Embryonic facial prominence (tissue), 1 donor: Measurements from ENCODE around the gene OXNAD1.
"Not testable (repeated sequence)": the region's sequence is repeated elsewhere in the genome, so short reads cannot be mapped to it uniquely, and the experiment has no call there.

Experiments used
- DNase-seq: peaks from one replicate; pipeline ENCODE4 v3.0.0-alpha.2; 2016; ENCODE audit errors: extremely low spot score

OXNAD1 gene

DNA sequence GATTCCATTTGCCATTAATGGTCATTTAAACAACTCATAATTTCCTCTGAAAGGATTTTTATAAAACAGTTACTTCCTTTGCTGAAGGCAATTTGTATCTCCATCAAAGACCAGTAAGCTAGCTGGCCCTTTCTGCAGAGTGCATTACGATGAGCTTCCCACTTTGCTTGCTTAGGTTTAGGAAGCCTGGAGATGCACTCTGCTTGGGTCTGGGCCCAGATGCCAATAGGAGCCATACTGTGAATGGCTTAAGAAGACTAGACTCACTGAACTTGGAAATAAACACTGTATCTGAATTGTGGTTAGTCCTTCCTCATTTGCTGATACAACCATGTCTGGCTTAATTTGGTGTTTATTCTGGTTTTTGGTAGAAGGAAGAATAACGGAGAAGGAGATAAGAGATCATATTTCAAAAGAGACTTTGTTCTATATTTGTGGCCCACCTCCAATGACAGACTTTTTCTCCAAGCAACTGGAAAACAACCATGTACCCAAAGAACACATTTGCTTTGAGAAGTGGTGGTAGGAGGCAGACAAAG, 38.1 kb downstream of the OXNAD1 start:
- no peak for DNase-seq

DNA sequence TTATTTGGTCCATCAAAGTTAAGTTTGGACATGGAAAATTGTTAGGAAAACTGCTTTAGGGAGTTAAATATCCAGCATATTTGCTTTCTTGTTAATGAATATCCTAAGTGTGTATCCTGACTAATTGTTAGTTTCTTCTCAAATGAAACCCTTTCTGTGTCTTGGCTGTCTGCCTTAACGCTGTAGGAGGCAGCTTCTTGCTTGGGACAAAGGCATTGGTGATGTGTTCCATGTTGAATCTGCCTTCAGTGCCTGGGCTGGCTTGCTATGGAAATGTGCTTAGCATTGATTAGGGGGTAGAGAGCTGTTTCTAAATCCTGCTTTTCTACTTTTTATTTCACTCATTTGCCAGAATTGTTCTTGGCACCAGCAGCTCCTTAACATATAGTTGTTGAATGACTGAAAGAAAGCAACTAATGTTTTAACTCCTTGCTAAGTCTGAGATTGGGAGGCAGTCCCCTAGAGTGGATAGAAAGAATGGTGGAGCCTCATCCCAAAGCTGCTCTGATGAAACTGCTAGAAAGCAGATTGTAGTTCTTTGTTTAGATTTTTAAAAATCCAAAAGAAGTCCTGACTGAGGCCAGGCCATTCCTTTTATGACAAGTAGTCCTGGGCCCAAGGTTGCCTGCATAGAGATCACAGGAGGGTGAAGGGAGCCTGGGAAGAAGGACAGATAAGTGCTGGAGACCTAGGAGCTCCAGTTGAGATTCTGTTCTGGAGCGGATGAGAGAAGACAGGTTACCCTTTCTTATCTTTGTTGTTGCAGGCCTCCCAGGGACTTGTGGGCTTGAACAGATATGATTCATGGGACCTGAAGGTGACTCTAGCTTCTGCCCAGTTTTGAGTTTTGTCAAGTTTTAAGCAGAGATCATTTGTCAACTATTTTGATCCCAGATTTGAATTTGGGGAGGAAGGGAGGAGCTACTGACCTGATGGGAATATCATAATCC, 39.3 kb downstream of the OXNAD1 start:
- no peak for DNase-seq

DNA sequence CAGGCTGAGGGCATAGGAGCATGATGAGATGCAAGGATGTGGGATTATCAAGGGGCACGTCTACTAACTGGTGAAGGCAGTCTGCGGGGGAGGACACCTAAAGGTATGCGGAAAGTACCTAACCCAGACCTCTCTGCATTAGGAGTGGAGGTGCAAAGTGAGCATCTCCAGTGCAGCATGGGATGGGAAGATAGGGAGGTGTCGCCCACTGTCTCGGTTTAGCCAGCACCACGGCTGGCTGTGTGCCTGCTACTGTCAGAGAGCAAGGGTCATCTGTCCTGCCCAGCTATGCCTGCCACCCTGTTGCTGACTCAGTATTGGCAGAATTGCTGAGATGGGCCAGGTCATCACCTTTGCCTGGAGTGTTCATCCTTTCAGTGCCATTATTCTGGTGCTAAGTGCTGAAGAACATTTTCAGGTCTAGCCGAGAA, 40.1 kb downstream of the OXNAD1 start:
- DNase-seq, result no peak

DNA sequence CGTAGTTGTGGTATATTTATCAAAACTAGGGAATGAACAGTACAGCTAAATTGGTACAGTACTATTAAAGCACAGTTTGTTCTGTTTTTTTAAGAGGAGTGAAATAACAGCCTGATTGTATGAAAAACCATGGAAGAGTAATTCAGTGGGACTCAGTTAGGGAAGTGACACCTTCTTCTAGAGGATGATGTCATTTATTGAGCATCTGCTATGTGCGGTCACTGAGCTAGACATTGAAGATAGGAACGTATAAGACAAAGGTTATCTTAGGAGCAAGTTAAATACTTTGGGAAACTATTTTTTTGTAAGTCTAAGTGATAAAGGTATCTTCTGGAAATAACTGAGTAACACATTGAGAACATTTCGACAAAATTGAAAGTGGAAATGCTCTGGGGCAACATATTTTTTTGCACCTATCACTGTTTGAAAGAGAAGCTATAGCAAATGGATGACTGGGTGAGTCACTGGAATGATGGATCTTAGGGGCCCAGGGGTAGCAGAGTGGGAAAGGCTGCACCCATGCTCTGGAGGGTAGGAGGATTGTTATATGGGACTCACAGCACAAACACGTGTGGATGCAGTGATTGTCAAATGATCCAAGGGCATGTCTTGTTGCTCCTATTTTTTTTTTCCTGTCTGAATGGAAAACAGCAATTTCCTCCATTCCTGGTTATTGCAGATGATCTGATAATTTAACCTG, 43.0 kb downstream of the OXNAD1 start:
- DNase-seq, result no peak

DNA sequence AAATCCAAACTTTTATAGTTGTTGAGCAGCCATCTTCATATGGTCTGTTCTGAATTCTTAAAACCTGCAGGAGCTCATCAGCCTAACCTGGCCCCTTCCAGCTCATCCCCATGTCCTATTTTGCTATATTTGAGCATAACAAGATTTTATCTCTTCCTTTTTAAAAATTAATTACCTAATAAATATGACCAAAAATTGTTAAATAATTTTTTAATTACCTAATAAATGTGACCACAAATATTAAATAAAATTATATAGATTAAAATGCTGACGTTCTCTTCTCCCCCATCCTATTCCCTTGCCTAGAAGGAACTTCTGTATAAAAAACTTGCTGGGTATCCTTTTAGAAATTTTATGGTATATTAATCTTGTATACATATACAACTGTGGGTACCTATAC, 43.7 kb downstream of the OXNAD1 start:
- DNase-seq, result no peak

DNA sequence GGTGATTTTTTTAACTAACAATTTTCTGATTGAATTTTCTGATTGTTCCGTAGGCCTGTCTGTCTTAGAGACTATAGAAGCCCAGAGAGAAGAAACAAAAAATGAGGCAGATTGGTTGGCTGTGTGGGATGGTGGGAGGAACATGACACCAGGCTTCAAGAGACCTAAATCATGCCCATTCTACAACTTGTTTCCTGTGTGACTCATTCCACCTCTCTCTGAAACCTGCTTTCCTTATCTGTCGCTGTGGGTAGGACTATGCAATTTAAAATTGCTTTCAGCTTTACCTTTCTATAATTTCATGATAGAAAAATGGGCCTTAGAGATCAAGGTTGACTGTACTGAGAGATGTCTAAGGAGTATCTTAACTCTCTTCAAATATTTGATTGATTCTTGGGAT, 44.5 kb downstream of the OXNAD1 start:
- DNase-seq, result no peak

DNA sequence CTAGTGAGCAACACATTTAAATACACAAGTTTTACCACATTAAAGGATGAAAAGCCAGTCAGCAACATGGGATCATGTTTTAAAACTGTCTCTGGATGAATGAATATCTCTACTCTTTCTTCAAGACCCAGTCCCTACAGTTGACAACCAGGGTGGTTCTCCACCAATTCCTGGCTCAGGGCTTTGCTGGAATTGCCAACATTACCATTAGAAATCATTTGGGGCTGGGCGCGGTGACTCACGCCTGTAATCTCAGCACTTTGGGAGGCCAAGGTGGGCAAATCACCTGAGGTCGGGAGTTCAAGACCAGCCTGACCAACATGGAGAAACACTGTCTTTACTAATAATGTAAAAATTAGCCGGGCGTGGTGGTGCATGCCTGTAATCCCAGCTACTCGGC, 45.5 kb downstream of the OXNAD1 start:
- DNase-seq, result not testable (repeated sequence)

DNA sequence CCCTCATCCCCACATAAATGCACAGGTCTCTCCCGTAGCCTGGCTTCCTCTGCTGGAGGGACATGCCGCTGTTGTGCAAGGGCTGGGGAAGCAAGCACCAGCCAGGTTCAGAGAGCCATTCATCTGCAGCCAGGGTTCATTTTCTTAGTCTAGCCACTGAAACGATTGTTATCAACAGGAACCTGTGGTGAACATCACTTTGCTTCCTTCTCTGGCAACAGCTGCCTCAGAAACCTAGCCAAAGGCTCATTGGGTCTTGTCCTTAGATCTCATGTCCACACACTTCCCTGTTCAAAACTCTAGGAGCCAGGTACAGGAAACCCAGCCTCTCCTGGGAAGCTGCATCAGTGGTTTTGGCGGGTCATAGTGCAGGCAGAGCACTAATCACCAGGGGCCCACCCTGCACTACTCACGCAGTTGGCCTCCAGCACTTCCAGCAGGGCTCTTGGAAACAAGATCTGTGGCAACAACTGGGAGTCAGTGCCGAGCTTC, 47.0 kb downstream of the OXNAD1 start:
- DNase-seq, result no peak

DNA sequence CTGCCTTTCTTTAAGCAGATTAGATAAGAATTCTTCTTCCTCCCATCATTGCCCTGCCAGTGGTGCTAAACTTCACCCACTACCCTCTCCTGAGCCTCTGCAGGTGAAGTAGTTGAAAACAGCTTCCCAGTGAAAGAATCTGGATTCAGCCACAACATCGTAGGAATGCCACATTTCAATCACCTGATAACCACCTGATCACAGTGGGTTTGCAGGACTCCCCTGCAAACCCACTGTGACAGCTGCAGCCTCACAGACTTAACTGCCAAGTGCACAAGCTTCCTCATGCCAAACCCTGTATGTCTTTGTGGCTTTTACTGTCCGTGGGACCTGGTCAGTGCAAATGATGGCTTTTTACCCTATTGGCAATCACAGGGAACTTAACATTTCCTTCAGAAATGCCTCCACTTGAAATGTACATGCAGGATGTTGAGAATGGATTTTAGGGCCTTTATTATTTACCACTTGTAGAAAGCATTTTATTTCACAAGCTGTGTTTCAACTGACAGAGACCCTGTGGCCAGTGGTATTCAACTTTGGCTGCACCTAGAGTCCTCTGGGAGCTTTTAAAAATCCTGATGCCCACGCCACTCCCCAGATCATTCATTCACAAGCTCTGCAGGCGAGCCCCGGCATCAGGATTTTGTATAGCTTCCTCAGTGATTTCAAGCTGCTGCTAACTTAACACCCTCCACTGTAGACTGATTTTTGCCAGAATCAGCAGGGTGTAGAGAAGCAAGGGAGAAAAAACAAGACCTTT, 49.1 kb downstream of the OXNAD1 start:
- DNase-seq, result no peak

DNA sequence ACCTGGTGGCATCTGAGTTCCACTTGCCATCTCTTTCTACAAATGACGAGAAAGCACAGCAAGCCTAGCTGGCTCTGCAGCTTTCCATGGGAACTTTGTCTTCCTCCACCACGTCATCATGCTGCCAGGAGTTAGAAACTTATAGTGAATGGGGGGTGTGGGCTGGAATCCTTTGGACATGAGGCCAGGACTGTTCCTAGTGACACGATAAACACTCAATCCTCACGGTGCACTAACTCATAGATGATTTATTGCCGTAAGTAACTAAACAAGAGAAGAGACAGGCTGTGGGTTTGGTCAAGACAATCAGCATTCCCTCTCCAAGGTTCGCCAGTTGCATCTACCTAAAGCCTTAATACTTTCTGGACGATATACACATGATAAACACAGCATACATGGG, 50.6 kb downstream of the OXNAD1 start:
- DNase-seq, result no peak

DNA sequence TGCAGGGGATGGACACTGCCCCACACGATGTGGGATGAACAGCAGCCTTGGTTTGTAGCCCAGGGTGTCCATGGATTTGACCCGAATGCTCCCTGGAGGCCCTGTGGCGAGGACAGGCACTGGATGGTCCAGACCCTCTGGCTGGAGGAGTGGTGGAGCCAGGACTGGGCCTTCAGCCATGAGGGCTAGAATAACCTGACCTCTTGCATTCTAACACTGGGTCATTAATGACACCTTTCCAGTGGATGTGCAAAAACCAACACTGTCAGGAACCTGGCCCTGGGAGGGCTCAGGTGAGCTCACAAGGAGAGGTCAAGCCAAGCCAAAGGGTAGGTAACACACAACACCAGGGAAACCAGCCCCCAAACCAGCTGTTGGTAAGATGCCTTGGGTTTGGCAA, 51.4 kb downstream of the OXNAD1 start:
- DNase-seq, result no peak

DNA sequence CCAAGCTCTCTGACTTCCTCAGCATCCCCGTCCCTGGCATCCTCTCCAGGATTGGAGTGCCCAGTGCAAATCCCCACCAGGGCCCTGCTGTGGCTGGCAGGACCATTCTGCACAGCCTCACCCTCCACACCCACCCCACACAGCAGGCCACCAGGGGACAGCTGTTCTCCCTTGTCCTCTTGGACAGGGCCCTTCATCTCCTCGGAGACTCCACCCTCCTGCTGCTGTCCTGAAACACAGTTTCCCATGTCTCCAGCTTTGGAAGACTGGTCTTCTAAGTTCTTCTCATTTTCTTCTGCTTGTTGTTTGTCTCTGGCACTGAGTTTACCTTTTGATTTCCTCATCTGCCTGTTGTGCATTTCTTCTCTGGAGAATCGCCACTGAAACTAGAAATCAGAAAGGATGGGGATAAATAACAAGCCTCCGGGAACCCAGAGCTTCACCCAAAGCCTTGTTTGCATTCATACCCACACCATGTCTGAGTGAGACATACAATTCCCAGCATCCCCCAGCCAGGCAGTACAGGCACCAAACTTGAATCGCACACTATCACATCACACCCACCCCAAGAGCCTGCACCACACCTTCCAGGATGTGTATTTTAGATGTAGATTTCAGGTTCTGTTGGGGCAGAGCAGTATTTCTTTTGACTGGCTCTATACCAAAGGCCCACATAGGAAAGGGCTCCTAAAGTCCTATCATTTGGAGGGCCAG, 52.0 kb downstream of the OXNAD1 start:
- DNase-seq, result no peak

DNA sequence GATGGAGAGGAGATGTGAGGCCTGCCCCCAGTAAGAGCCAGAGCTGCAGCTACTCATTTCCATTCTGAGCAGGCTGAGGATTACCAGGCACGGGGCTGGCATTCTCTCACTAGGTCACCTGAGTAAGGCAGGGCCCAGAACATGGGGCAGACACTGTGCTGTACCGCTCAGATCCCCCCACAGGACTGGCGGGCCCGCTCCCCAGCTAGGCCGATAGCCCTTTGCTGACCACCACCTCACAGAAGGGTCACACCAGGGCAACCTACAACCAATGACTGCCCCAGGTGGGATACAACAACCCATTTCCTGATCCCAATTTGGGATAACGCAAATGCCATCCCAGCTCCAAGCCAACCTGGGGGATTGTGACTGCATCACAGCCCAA, 52.5 kb downstream of the OXNAD1 start:
- DNase-seq, result no peak

DNA sequence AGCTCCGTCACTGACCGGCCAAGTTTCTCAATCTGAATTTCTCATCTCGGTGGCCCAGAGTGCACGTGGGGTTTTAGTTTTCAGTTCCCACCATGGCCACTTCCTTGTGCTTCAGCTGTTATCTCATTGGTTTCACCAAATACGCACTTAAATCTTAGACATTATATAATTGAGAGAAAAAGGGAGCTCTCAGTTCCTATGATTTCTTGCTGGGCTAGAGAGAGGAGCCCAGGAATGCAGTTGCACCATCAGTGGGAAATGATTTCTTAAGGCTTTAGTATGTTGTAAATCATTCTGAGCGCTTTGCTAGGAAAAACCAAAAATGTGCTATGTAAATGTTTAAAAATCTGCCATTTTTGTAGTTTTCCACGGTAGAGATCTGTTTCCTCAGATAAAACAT, 53.2 kb downstream of the OXNAD1 start:
- DNase-seq, result no peak

DNA sequence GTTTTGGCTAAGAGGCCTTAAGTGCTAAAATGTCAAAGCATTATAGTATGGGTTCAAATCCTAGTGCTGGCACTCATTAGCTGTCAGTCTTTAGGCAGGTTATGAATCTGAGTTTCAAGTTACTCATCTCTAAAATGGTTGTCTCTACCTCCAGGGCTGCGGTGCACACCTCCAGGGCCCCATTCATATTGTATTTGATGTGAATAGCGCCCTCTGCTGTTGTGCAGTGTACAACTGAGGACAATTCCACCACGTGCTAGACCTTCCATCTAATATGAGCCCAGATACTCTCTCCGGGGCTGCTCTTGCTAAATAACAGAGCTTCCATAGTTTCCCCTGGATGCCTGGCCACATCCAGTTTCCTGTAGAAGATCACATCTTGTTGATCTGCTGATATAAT, 54.3 kb downstream of the OXNAD1 start:
- no peak for DNase-seq

DNA sequence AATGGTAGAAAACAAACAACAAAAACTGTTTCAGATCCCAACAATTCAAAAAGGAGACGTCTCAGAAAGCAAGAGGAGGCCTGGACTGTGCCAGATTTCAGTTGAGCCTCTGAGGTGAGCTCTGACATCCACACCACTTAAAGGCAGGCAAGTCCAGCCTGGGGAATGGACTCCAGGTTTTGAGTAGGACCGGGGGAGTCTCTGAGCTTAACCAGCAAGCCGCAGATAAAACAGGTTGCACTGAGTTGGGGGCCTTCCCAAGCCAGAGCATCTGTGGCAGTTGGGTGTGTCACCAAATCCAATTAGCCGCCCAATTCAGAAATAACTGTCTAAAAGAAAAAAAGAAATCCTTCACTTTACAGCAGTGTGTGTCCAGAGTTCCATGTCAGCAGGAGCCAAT, 54.7 kb downstream of the OXNAD1 start:
- DNase-seq, result no peak

DNA sequence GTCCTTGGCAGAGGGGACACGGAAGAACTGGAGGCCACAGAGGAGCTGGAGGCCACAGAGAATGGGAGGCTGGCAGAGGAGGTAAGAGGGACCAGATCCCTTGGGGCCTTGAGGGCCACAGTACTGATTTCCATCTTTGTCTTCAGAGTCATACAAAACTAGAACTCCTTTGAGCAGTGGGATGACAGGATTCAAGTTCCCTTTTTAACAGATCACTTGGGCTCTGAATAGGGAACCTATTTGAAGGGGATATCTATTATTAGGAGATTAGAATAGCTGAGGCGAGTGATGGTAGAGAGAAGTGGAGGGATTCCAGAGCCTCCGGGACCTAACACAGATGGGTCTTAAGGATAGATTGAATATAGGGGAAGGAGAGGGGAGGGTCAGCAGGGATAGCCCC, 55.7 kb downstream of the OXNAD1 start:
- no peak for DNase-seq

DNA sequence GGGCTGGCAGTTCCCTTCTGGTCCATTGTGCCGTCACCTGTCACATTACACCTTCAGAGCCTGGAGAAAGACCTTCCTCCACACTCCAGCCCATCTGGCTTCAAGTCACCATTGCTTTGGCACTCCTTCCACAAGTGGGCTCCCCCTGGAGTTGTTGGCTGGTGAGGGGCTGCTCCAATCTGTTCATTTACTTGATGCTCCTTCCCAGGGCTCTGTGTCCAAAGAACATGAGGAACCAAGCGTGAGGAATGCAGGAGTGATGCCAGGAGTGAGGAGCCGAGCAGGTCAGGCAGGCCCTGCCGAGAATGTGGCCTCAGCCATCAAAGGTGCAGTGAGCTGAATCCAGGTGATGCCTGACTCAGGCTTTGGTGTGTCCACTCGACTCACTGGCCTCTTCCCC, 57.2 kb downstream of the OXNAD1 start:
- DNase-seq, result no peak

DNA sequence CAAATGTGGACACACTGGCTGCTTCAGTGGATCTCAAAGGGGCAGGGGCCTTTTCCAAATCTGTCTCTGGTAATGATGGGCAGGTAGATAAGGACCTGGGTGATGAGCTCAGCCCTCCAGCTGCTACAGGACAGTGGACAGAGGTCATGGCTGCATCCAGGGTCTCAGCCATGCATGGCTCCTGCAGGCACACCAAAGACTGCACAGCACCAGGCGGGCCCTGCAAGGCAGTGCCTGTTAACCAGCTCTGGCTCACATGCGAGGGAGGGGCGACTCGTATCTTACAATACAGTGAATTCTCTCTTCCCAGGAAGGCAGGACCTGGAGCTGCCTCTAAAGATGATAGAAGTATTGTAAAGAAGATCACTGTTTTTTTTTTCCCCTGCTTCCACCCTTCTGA, 58.7 kb downstream of the OXNAD1 start:
- no peak for DNase-seq

DNA sequence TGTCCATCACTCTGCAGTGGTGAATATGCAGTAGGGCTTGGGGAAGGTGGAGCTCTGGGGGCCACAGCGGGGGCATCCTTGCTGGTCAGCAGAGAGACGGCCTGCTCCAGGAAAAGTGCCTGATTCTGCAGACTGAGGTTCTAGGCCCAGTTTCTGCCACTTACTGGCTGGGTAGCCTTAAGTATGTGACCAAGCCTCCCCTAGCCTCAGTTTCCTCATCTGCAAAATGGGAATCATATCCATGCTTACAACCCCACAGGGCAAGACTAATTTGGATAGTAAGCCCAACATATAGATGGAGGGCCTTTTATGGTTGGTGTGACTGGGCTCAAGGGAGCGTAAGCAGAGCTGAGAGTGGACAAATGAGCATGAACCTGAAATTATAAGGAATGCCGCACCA, 60.8 kb downstream of the OXNAD1 start:
- DNase-seq, result no peak

DNA sequence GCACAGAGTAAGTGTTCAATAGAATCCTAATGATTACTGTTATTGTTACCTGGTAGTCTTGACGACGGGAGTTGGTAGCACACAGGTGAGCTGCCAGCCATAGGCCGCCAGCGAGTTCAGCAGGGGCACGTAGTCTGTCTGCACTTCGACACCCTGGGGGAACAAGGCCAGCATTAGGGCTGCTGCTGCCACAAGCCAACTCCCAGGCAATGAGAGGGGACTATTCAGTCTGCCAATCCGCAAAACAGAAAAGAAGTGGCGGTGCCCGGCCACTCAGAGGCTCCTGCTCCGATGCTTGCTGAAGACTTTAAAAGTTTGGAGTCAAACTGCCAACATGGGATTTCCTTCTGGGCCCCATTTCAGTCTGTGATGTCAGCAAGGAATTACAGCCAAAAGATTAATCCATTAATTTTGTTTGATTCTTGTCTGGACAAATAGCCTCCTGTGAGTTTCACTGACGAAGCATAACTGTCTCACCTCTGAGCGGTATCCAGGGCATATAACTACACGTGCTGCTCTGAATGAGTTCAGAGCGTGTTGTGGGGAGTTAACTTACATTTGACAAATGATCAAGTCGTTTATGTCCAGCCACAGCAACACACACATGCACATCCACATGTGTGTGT, 61.8 kb downstream of the OXNAD1 start:
- DNase-seq, result no peak
